Osteoblast (primary cell): ENCODE results near the gene TNFAIP8L2. TPM values are rescaled to one million over a fixed set of nuclear protein-coding genes. Genes with fewer than 3 reads are reported as not detected.

ENCODE experiments used
- DNase-seq: peaks from one replicate; pipeline ENCODE4 v3.0.0; 2011; ENCODE audit warnings: low spot score, mixed read lengths; ENCODE audit not compliant: insufficient read length; ENCODE audit errors: missing footprints
- H2AFZ ChIP-seq: 2 replicates; pipeline ENCODE4 v1.6.0; 2011; ENCODE audit warnings: mild to moderate bottlenecking, low read length
- H3K27ac ChIP-seq: 2 replicates; pipeline ENCODE4 v1.5.1; 2011; ENCODE audit warnings: mild to moderate bottlenecking, low read depth, low read length, moderate library complexity
- H3K27me3 ChIP-seq: 2 replicates; pipeline ENCODE4 v1.6.0; 2012; ENCODE audit warnings: mild to moderate bottlenecking, control low read depth, inconsistent platforms, low read length, moderate library complexity; ENCODE audit not compliant: insufficient read depth
- H3K36me3 ChIP-seq: 2 replicates; pipeline ENCODE4 v1.5.1; 2011; ENCODE audit warnings: mild to moderate bottlenecking, low read length, control low read depth, moderate library complexity; ENCODE audit not compliant: insufficient read depth
- H3K4me1 ChIP-seq: 2 replicates; pipeline ENCODE4 v1.5.1; 2011; ENCODE audit warnings: mild to moderate bottlenecking, low read length, control low read depth, moderate library complexity; ENCODE audit not compliant: insufficient read depth
- H3K4me2 ChIP-seq: 2 replicates; pipeline ENCODE4 v1.6.0; 2011; ENCODE audit warnings: mild to moderate bottlenecking, low read length; ENCODE audit not compliant: insufficient read depth
- H3K4me3 ChIP-seq: fragments of 200-600 bp; sonication (generic); 3 replicates; pipeline ENCODE4 v1.5.1; 2012; ENCODE audit warnings: mild to moderate bottlenecking, low read length, inconsistent platforms; ENCODE audit not compliant: insufficient read depth
- H3K79me2 ChIP-seq: 2 replicates; pipeline ENCODE4 v1.6.0; 2012; ENCODE audit warnings: mild to moderate bottlenecking, low read length, control low read depth, inconsistent platforms; ENCODE audit not compliant: insufficient read depth
- H3K9me3 ChIP-seq: 2 replicates; pipeline ENCODE4 v1.5.1; 2011; ENCODE audit warnings: low read depth, low read length, control low read depth
- H4K20me1 ChIP-seq: 2 replicates; pipeline ENCODE4 v1.6.0; 2012; ENCODE audit warnings: mild to moderate bottlenecking, low read length, control low read depth; ENCODE audit not compliant: insufficient read depth
- total RNA-seq: library from RNA; depleted of rRNA; stranded (reverse); fragments of >200 nt; gene quantifications from 2 replicates; pipeline ENCODE4 v1.2.3, GENCODE V29; 2012
- TF ChIP-seq, protein P1 (sequence below): IDR thresholded peaks from 2 replicates; pipeline ENCODE4 v1.5.1; 2011; ENCODE audit warnings: mild to moderate bottlenecking, low read depth, low read length, moderate library complexity; ENCODE audit errors: extremely low read depth

TNFAIP8L2 gene
- total RNA-seq, 1 donor, result not detected

DNA sequence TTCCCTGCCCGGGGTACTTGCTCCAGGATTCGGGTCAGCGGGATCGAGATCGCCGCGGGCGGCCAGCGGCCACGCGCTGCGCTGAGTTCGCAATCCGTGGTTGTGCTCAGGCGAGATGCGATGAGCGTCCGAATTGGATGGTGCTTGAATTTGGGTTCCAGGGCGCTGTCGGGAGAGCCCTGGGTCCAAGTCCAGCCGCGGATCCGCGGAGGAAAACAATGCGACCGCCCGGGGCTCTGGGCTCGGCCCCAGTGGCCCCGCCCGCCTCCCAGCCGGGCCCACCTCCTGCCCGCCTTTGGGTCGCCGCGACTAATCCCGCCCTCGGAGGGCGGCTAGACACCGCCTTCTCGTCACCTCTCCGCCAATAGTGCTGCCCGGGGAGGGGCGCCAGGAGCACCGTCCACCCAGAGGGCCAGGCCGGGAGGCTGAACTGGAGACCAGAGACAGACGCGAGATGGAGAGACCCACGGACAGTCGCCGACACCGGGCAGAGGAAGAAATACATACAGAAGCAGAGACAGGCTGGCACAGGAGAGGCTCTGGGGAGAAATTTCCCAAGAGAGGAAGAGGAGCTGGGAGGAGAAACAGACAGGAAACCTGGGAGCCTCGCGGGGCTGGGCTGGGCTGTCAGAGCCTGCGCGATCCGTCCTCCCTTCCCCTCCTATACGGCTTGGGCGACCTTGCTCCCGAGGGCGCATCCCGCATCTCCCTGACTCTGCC lies 9.9 kb upstream of the TNFAIP8L2 start, which contains the start of gene SEMA6C:
Gene SEMA6C (minus strand): TSS at position 220 of the 720 bp plus-strand sequence. CDS start 4,010 bp downstream, outside the sequence.
- peaks cover 16% of the 10 kb centered on the region for H3K4me1 ChIP-seq
- H3K36me3 ChIP-seq, result no peaks in the 10 kb centered on the region
- H3K79me2 ChIP-seq, result no peaks in the 10 kb centered on the region
- peak within 1 kb of the TSS; percentile 58 for H3K27ac ChIP-seq
- TF ChIP-seq, protein P1, sequence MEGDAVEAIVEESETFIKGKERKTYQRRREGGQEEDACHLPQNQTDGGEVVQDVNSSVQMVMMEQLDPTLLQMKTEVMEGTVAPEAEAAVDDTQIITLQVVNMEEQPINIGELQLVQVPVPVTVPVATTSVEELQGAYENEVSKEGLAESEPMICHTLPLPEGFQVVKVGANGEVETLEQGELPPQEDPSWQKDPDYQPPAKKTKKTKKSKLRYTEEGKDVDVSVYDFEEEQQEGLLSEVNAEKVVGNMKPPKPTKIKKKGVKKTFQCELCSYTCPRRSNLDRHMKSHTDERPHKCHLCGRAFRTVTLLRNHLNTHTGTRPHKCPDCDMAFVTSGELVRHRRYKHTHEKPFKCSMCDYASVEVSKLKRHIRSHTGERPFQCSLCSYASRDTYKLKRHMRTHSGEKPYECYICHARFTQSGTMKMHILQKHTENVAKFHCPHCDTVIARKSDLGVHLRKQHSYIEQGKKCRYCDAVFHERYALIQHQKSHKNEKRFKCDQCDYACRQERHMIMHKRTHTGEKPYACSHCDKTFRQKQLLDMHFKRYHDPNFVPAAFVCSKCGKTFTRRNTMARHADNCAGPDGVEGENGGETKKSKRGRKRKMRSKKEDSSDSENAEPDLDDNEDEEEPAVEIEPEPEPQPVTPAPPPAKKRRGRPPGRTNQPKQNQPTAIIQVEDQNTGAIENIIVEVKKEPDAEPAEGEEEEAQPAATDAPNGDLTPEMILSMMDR, result no peak
- H3K27me3 ChIP-seq, result peaks cover 11% of the 10 kb centered on the region
- peaks cover 2% of the 10 kb centered on the region for H4K20me1 ChIP-seq
- H3K4me3 ChIP-seq, result peak within 1 kb of the TSS; percentile 83
- H3K4me2 ChIP-seq, result peak within 1 kb of the TSS; percentile 85
- H2AFZ ChIP-seq, result peak within 1 kb of the TSS; percentile 93
- peak; percentile 98 for DNase-seq
- no peaks in the 10 kb centered on the region for H3K9me3 ChIP-seq

DNA sequence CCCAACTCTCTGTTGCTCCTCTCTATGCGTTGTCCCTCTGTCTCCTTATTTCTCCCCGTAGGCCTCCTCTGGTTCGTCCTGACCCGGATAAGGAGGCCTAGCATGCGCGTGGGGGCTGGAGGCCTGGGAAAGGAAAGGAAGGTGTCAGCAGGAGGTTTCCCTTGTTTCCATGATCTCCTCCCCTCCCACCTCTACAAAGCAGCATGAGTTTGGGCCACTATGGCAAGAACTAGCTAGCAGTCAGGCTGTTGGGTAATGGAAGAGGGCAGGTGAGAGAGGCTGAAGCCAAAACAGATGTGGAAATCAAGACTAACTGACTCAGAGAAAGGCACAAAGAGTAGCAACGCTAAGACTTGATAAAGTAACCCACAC lies 9.3 kb upstream of the TNFAIP8L2 start:
- H3K27ac ChIP-seq, result peak overlapping the region; percentile 58
- peak overlapping the region; percentile 85 for H3K4me2 ChIP-seq
- TF ChIP-seq, protein P1, result no peak
- DNase-seq, result no peak
- H3K4me3 ChIP-seq, result peak overlapping the region; percentile 83
- H3K27me3 ChIP-seq, result peaks cover 11% of the 10 kb centered on the region
- H4K20me1 ChIP-seq, result peaks cover 2% of the 10 kb centered on the region
- H3K79me2 ChIP-seq, result no peaks in the 10 kb centered on the region
- H3K36me3 ChIP-seq, result no peaks in the 10 kb centered on the region
- H3K4me1 ChIP-seq, result peaks cover 16% of the 10 kb centered on the region
- H3K9me3 ChIP-seq, result no peaks in the 10 kb centered on the region
- H2AFZ ChIP-seq, result peak overlapping the region; percentile 93

DNA sequence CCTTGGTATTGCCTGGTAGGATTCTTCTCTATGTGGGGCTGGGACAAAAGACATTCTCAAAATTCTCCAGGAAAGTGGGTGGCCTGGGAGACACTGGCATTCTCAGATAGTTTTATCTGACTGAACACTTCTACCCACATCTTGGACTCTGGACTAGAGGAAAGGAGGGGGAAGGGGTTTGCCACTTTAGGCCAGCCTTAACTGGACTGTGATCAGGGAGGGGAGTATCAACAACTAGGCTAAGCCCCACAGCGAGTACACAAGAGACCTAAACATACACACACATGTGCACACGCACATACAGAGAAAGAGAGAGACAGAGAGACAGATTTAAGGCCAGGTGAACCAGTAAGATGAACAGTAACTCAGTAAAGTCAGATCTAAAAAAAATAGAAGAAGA lies 8.8 kb upstream of the TNFAIP8L2 start:
- Histone ChIP-seq H3K4me3 (no peak overlapping the region), H3K4me2 (no peak overlapping the region), H3K36me3 (no peaks in the 10 kb centered on the region), H2AFZ (no peak overlapping the region), H3K79me2 (no peaks in the 10 kb centered on the region), H3K4me1 (peaks cover 16% of the 10 kb centered on the region), H3K9me3 (no peaks in the 10 kb centered on the region), H4K20me1 (peaks cover 2% of the 10 kb centered on the region), H3K27ac (peak overlapping the region; percentile 58), H3K27me3 (peaks cover 11% of the 10 kb centered on the region)
- TF ChIP-seq, protein P1, result no peak
- DNase-seq, result no peak

DNA sequence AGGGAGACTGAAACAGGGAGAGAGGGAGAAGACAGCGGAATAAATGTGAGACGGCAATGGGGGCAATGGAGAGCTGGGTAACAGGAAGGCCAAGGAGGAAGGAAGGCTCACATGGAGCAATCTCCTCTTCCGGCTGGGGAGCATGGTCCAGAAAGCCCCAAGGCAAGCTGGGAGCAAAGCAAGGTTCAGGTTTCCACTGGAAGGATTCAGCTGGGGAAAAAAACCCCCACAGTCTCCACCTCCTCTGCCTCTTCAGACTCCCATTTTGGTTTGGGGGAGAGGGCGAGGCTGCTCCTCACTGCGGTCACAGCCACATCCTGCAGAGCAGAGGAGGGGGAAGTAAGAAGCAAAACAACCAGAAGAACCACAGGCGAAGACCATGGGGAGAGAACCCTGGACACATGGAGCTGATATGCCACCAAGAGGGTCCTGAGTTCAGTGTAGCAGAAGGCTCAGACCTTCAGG lies 650 bp downstream of the TNFAIP8L2 start:
- no peaks in the 10 kb centered on the region for H4K20me1 ChIP-seq
- TF ChIP-seq, protein P1, result no peak
- H3K4me1 ChIP-seq, result no peaks in the 10 kb centered on the region
- no peak overlapping the region for H3K27ac ChIP-seq
- no peak overlapping the region for H3K4me3 ChIP-seq
- H3K79me2 ChIP-seq, result no peaks in the 10 kb centered on the region
- no peaks in the 10 kb centered on the region for H3K9me3 ChIP-seq
- peaks cover 32% of the 10 kb centered on the region for H3K36me3 ChIP-seq
- H3K27me3 ChIP-seq, result no peaks in the 10 kb centered on the region
- H2AFZ ChIP-seq, result no peak overlapping the region
- H3K4me2 ChIP-seq, result no peak overlapping the region
- no peak for DNase-seq
